ENCODE results near the gene HPRT1. TPM values are rescaled to one million over a fixed set of nuclear protein-coding genes. Genes with fewer than 3 reads are reported as not detected.

Gene HPRT1
- total and polyA plus RNA-seq, 2 experiments from 2014 or later = 6.5 to 14.0 TPM

- Histone ChIP-seq H3K4me2 (no peak overlapping the region), H2AFZ (no peak overlapping the region), H3K9me2 (replicated peaks; ENCODE audit: insufficient read depth) (no peaks in the 10 kb centered on the region), H3K27me3 (no peaks in the 10 kb centered on the region), H3K27ac (no peak overlapping the region), H3K4me1 (ENCODE audit: insufficient read depth) (peaks cover 6% of the 10 kb centered on the region), H3K4me3 (no peak overlapping the region), H3K36me3 (replicated peaks; ENCODE audit: insufficient read depth, low read depth) (no peaks in the 10 kb centered on the region), H3K9me3 (ENCODE audit: low read depth) (no peaks in the 10 kb centered on the region), H3K79me2 (peaks cover 5% of the 10 kb centered on the region), H4K20me1 (ENCODE audit: insufficient read depth, poor library complexity, severe bottlenecking) (no peaks in the 10 kb centered on the region)
- peak; percentile 33 for DNase-seq (ENCODE audit: low spot score)
- TF ChIP-seq EZH2 (IDR thresholded peaks at IDR 0.05; ENCODE audit: borderline replicate concordance) (no peak), CTCF (IDR thresholded peaks at IDR 0.05; ENCODE audit: poor library complexity) (no peak), EZH2phosphoT487 (IDR thresholded peaks at IDR 0.05; ENCODE audit: low read depth, severe bottlenecking, unreplicated experiment) (no peak)
- 55% methylated on average over 2 of the region's 2 CpGs for WGBS (ENCODE audit: low lambda C conversion rate, missing lambda C conversion rate)
These were observed 82.5 kb downstream of the HPRT1 start for GRCh38 chrX:134542485-134542884.

GRCh38 chrX:134543288-134543687, 83.3 kb downstream of the HPRT1 start:
- TF ChIP-seq CTCF (IDR thresholded peaks at IDR 0.05; ENCODE audit: poor library complexity) (no peak), EZH2phosphoT487 (IDR thresholded peaks at IDR 0.05; ENCODE audit: low read depth, severe bottlenecking, unreplicated experiment) (no peak), EZH2 (IDR thresholded peaks at IDR 0.05; ENCODE audit: borderline replicate concordance) (no peak)
- H3K27ac ChIP-seq = no peak overlapping the region
- 58% methylated on average over 3 of the region's 3 CpGs for WGBS (ENCODE audit: low lambda C conversion rate, missing lambda C conversion rate)
- no peaks in the 10 kb centered on the region for H3K27me3 ChIP-seq
- H3K4me1 ChIP-seq (ENCODE audit: insufficient read depth) = no peaks in the 10 kb centered on the region
- H3K9me3 ChIP-seq (ENCODE audit: low read depth) = no peaks in the 10 kb centered on the region
- H3K36me3 ChIP-seq (replicated peaks; ENCODE audit: insufficient read depth, low read depth) = no peaks in the 10 kb centered on the region
- peaks cover 13% of the 10 kb centered on the region for H3K79me2 ChIP-seq
- H3K4me2 ChIP-seq = no peak overlapping the region
- no peak overlapping the region for H3K4me3 ChIP-seq
- DNase-seq (ENCODE audit: low spot score) = no peak
- H2AFZ ChIP-seq = no peak overlapping the region
- H3K9me2 ChIP-seq (replicated peaks; ENCODE audit: insufficient read depth) = no peaks in the 10 kb centered on the region
- no peaks in the 10 kb centered on the region for H4K20me1 ChIP-seq (ENCODE audit: insufficient read depth, poor library complexity, severe bottlenecking)

- no peak overlapping the region for H3K4me3 ChIP-seq
- H3K27me3 ChIP-seq = no peaks in the 10 kb centered on the region
- peak overlapping the region; percentile 58 for H3K27ac ChIP-seq
- no peaks in the 10 kb centered on the region for H4K20me1 ChIP-seq (ENCODE audit: insufficient read depth, poor library complexity, severe bottlenecking)
- H3K9me2 ChIP-seq (replicated peaks; ENCODE audit: insufficient read depth) = no peaks in the 10 kb centered on the region
- no peaks in the 10 kb centered on the region for H3K36me3 ChIP-seq (replicated peaks; ENCODE audit: insufficient read depth, low read depth)
- H2AFZ ChIP-seq = no peak overlapping the region
- no peaks in the 10 kb centered on the region for H3K9me3 ChIP-seq (ENCODE audit: low read depth)
- TF ChIP-seq CTCF (IDR thresholded peaks at IDR 0.05; ENCODE audit: poor library complexity) = no peak
- TF ChIP-seq EZH2phosphoT487 (IDR thresholded peaks at IDR 0.05; ENCODE audit: low read depth, severe bottlenecking, unreplicated experiment) = no peak
- TF ChIP-seq EZH2 (IDR thresholded peaks at IDR 0.05; ENCODE audit: borderline replicate concordance) = no peak
- H3K79me2 ChIP-seq = peaks cover 16% of the 10 kb centered on the region
- 47% methylated on average over 6 of the region's 6 CpGs for WGBS (ENCODE audit: low lambda C conversion rate, missing lambda C conversion rate)
- no peak for DNase-seq (ENCODE audit: low spot score)
- no peaks in the 10 kb centered on the region for H3K4me1 ChIP-seq (ENCODE audit: insufficient read depth)
- peak overlapping the region; percentile 87 for H3K4me2 ChIP-seq
These were observed 84.2 kb downstream of the HPRT1 start for GRCh38 chrX:134544135-134544512.
